GM12865 (cell line): Measurements from ENCODE around the gene IQCM.

Source experiments
- DNase-seq: peaks from one replicate; pipeline ENCODE4 v3.0.0; 2010; ENCODE audit warnings: low read depth
- H3K4me3 ChIP-seq: 2 replicates; pipeline ENCODE4 v1.5.1; 2011; ENCODE audit warnings: mild to moderate bottlenecking, low read depth, low read length, control low read depth
- CTCF ChIP-seq: IDR thresholded peaks from 2 replicates; pipeline ENCODE4 v1.5.1; 2011; ENCODE audit warnings: low read length, control low read depth, low read depth, inconsistent platforms; ENCODE audit not compliant: insufficient read depth; ENCODE audit errors: missing control alignments

The IQCM gene

GRCh38 chr4:149785696-149786431 is 29.8 kb downstream of the IQCM start:
- no peak for DNase-seq
- H3K4me3 ChIP-seq = no peak overlapping the region
- no peak for TF ChIP-seq CTCF

- no peak for TF ChIP-seq CTCF
- DNase-seq = no peak
- no peak overlapping the region for H3K4me3 ChIP-seq
Measured at GRCh38 chr4:149784018-149784417, 31.6 kb downstream of the IQCM start.

GRCh38 chr4:149781150-149781549 is 34.5 kb downstream of the IQCM start:
- DNase-seq = no peak
- TF ChIP-seq CTCF = no peak
- no peak overlapping the region for H3K4me3 ChIP-seq

- no peak for DNase-seq
- H3K4me3 ChIP-seq = no peak overlapping the region
- TF ChIP-seq CTCF = no peak
Measured at GRCh38 chr4:149768477-149768876, 47.2 kb downstream of the IQCM start.

GRCh38 chr4:149766135-149766534 is 49.5 kb downstream of the IQCM start:
- no peak for TF ChIP-seq CTCF
- DNase-seq = no peak
- H3K4me3 ChIP-seq = no peak overlapping the region

- DNase-seq = no peak
- no peak overlapping the region for H3K4me3 ChIP-seq
- no peak for TF ChIP-seq CTCF
Measured at GRCh38 chr4:149765630-149766029, 50.0 kb downstream of the IQCM start.

- H3K4me3 ChIP-seq = no peak overlapping the region
- no peak for TF ChIP-seq CTCF
- DNase-seq = no peak
Measured at GRCh38 chr4:149755969-149756368, 59.7 kb downstream of the IQCM start.
